ENCODE measurements around the gene SEPTIN10.
"Not testable (repeated sequence)": the region's sequence is repeated elsewhere in the genome, so short reads cannot be mapped to it uniquely, and the experiment has no call there.

GRCh38 chr2:109640000-109640399, 26.2 kb upstream of the SEPTIN10 start:
- not testable (repeated sequence) for TF ChIP-seq CTCF, EP300, POLR2A (IDR thresholded peaks at IDR 0.05)

Measured in tibial nerve (tissue), 4 donors.